Progenitor cell of endocrine pancreas (in vitro differentiated cells): ENCODE data around the gene PAX5. TPM values are rescaled to one million over a fixed set of nuclear protein-coding genes. Genes with fewer than 3 reads are reported as not detected.

Source experiments
- DNase-seq: peaks from one replicate; pipeline ENCODE4 v3.0.0; 2021; ENCODE audit warnings: low spot score; ENCODE audit not compliant: unreplicated experiment
- H3K27ac Mint-ChIP-seq: 2 replicates; pipeline ENCODE4 v1.8.0; 2021; ENCODE audit warnings: mild to moderate bottlenecking, moderate library complexity, mixed read lengths
- H3K27me3 Mint-ChIP-seq: 2 replicates; pipeline ENCODE4 v1.8.0; 2021; ENCODE audit warnings: mixed read lengths
- H3K36me3 Mint-ChIP-seq: 2 replicates; pipeline ENCODE4 v1.8.0; 2022; ENCODE audit warnings: mixed read lengths; ENCODE audit not compliant: insufficient read depth
- H3K4me1 Mint-ChIP-seq: 2 replicates; pipeline ENCODE4 v1.8.0; 2021; ENCODE audit warnings: low read depth, mixed read lengths
- H3K4me3 Mint-ChIP-seq: 2 replicates; pipeline ENCODE4 v1.8.0; 2021; ENCODE audit warnings: low read depth, mild to moderate bottlenecking, moderate library complexity, mixed read lengths
- H3K9me3 Mint-ChIP-seq: 2 replicates; pipeline ENCODE4 v1.8.0; 2021; ENCODE audit warnings: low read depth, mixed read lengths
- CTCF ChIP-seq: fragments of 200-600 bp; sonication (generic); IDR thresholded peaks from one replicate; pipeline ENCODE4 v1.5.0; 2021; ENCODE audit warnings: antibody characterized with exemption, mild to moderate bottlenecking; ENCODE audit not compliant: unreplicated experiment
- total RNA-seq: library from RNA; stranded (reverse); gene quantifications from 2 replicates; pipeline ENCODE4 v1.2.1, GENCODE V29; 2021

The PAX5 gene
- total RNA-seq, 1 donor from 2014 or later: not detected

GRCh38 chr9:37017546-37017945, 16.5 kb downstream of the PAX5 start:
- peaks cover 88% of the 10 kb centered on the region for H3K27me3 Mint-ChIP-seq

GRCh38 chr9:37011530-37011929, 22.5 kb downstream of the PAX5 start:
- no peak for TF ChIP-seq CTCF
- Mint-ChIP-seq H3K27me3 (peaks cover 83% of the 10 kb centered on the region), H3K36me3 (no peaks in the 10 kb centered on the region), H3K4me1 (no peaks in the 10 kb centered on the region), H3K9me3 (no peaks in the 10 kb centered on the region), H3K4me3 (no peak overlapping the region), H3K27ac (no peak overlapping the region)
- no peak for DNase-seq

More at GRCh38 chr9:37017546-37017945, 16.5 kb downstream of the PAX5 start:
- Mint-ChIP-seq H3K36me3 (no peaks in the 10 kb centered on the region), H3K4me1 (no peaks in the 10 kb centered on the region), H3K4me3 (no peak overlapping the region), H3K27ac (no peak overlapping the region), H3K9me3 (no peaks in the 10 kb centered on the region)
- TF ChIP-seq CTCF: no peak
- no peak for DNase-seq

- no peak for TF ChIP-seq CTCF
- no peaks in the 10 kb centered on the region for H3K4me1 Mint-ChIP-seq
- no peak for DNase-seq
These were observed 23.1 kb downstream of the PAX5 start for GRCh38 chr9:37010976-37011375.

GRCh38 chr9:37010180-37010579, 23.9 kb downstream of the PAX5 start:
- H3K9me3 Mint-ChIP-seq: no peaks in the 10 kb centered on the region
- peaks cover 87% of the 10 kb centered on the region for H3K27me3 Mint-ChIP-seq
- H3K36me3 Mint-ChIP-seq: no peaks in the 10 kb centered on the region
- no peak for DNase-seq
- H3K4me1 Mint-ChIP-seq: no peaks in the 10 kb centered on the region
- no peak overlapping the region for H3K27ac Mint-ChIP-seq
- H3K4me3 Mint-ChIP-seq: no peak overlapping the region
- no peak for TF ChIP-seq CTCF

More at GRCh38 chr9:37010976-37011375, 23.1 kb downstream of the PAX5 start:
- Mint-ChIP-seq H3K27me3 (peaks cover 83% of the 10 kb centered on the region), H3K4me3 (no peak overlapping the region), H3K36me3 (no peaks in the 10 kb centered on the region), H3K9me3 (no peaks in the 10 kb centered on the region), H3K27ac (no peak overlapping the region)

GRCh38 chr9:37007295-37007694, 26.8 kb downstream of the PAX5 start:
- no peaks in the 10 kb centered on the region for H3K36me3 Mint-ChIP-seq
- peaks cover 94% of the 10 kb centered on the region for H3K27me3 Mint-ChIP-seq
- no peak overlapping the region for H3K27ac Mint-ChIP-seq
- peaks cover 1% of the 10 kb centered on the region for H3K4me1 Mint-ChIP-seq
- DNase-seq: no peak
- no peak overlapping the region for H3K4me3 Mint-ChIP-seq
- no peaks in the 10 kb centered on the region for H3K9me3 Mint-ChIP-seq
- no peak for TF ChIP-seq CTCF
